HCT116 (cell line): Measurements from ENCODE around the gene TEX10. TPM values are rescaled to one million over a fixed set of nuclear protein-coding genes. Genes with fewer than 3 reads are reported as not detected.

ENCODE experiments used
- ATAC-seq: fragments of 200-7000 bp; cut with Tn5 transposase; 2 replicates; pipeline ENCODE4 v1.9.1; 2020; ENCODE audit warnings: mild to moderate bottlenecking, moderate library complexity
- BruUV-seq: library from RNA; stranded (reverse); fragments of 400-500 nt; replicated peaks from 2 replicates; lab custom pipeline; 2021; lab: Mats Ljungman, UMichigan
- CTCF ChIA-PET: fragments of 300-600 bp; sonication (Branson Sonifier 250); formaldehyde crosslinking; loops from one replicate; lab custom pipeline; 2021; ENCODE audit warnings: antibody characterized with exemption; lab: Charles Lee
- POLR2A ChIA-PET: fragments of 300-600, 350-600 bp; sonication (Branson Sonifier 250); formaldehyde crosslinking; loops from one replicate; lab custom pipeline; 2021; ENCODE audit warnings: antibody characterized with exemption; lab: Charles Lee
- RAD21 ChIA-PET, 2 experiments: fragments of 300-600 bp; sonication (Branson Sonifier 250); formaldehyde crosslinking; loops; one replicate each; lab custom pipeline; 2023; ENCODE audit warnings: low total read pairs in 2 of 2; ENCODE audit not compliant: uncharacterized antibody in 2 of 2, unreplicated experiment in 2 of 2, low non-redundant PET in 1 of 2; lab: Charles Lee
- DNase-seq: peaks from one replicate; pipeline ENCODE4 v3.0.0-alpha.2; 2010; ENCODE audit warnings: low read depth, low spot score
- H2AFZ ChIP-seq: fragments of 200-600 bp; shearing (Covaris generic), sonication (generic); 2 replicates; pipeline ENCODE4 v1.6.1; 2017; ENCODE audit warnings: low read depth, mixed run types, mixed read lengths, antibody characterized with exemption, low read length; ENCODE audit not compliant: poor library complexity, severe bottlenecking
- H3K27ac ChIP-seq: 2 replicates; pipeline ENCODE4 v1.5.1; 2012; ENCODE audit warnings: low read depth, low read length
- H3K27me3 ChIP-seq: fragments of 200-600 bp; sonication (generic); 2 replicates; pipeline ENCODE4 v1.6.1; 2016; ENCODE audit warnings: mixed run types, low read length, mixed read lengths; ENCODE audit not compliant: insufficient read depth
- H3K36me3 ChIP-seq, 2 experiments: fragments of 200-500 bp in 1 of 2; fragments of 200-600 bp in 1 of 2; sonication (Bioruptor generic) in 1 of 2; sonication (generic) in 1 of 2; 2 replicates each; pipeline versions ENCODE4 v1.5.1 to v1.6.1; 2014 to 2016; ENCODE audit warnings: low read length in 2 of 2, inconsistent platforms in 1 of 2, mixed read lengths in 1 of 2, mixed run types in 1 of 2; ENCODE audit not compliant: insufficient read depth in 2 of 2, control insufficient read depth in 1 of 2
- H3K4me1 ChIP-seq, 2 experiments: fragments of 200-600 bp in 1 of 2; sonication (generic) in 1 of 2; 2 replicates each; pipeline versions ENCODE4 v1.5.1 to v1.6.1; 2012 to 2017; ENCODE audit warnings: low read length in 2 of 2, inconsistent platforms in 1 of 2, mild to moderate bottlenecking in 1 of 2, mixed read lengths in 1 of 2, mixed run types in 1 of 2, moderate library complexity in 1 of 2; ENCODE audit not compliant: insufficient read depth in 2 of 2, control insufficient read depth in 1 of 2
- H3K4me2 ChIP-seq: fragments of 200-600 bp; sonication (generic); 2 replicates; pipeline ENCODE4 v1.6.1; 2017; ENCODE audit warnings: mixed run types, low read length, mixed read lengths
- H3K4me3 ChIP-seq, 2 experiments: fragments of 200-600 bp in 1 of 2; sonication (generic) in 1 of 2; replicated peaks in 1 of 2; 2 replicates each; pipeline ENCODE4 v1.5.1; 2011 to 2016; ENCODE audit warnings: low read length in 2 of 2, control low read depth in 1 of 2, low read depth in 1 of 2, mild to moderate bottlenecking in 1 of 2, mixed read lengths in 1 of 2, mixed run types in 1 of 2
- H3K79me2 ChIP-seq: fragments of 200-600 bp; sonication (generic); 2 replicates; pipeline ENCODE4 v1.6.1; 2017; ENCODE audit warnings: mild to moderate bottlenecking, mixed run types, low read length, moderate library complexity, mixed read lengths; ENCODE audit not compliant: insufficient read depth
- H3K9ac ChIP-seq: fragments of 200-600 bp; sonication (generic); 2 replicates; pipeline ENCODE4 v1.6.1; 2016; ENCODE audit warnings: low read length, mixed read lengths
- H3K9me2 ChIP-seq: fragments of 200-600 bp; sonication (generic), shearing (Covaris generic); 2 replicates; pipeline ENCODE4 v1.6.1; 2017; ENCODE audit warnings: mixed run types, mild to moderate bottlenecking, moderate library complexity; ENCODE audit not compliant: insufficient read depth
- H3K9me3 ChIP-seq, 2 experiments: fragments of 200-500 bp in 1 of 2; fragments of 200-600 bp in 1 of 2; sonication (Bioruptor generic) in 1 of 2; sonication (generic) in 1 of 2; 2 replicates each; pipeline ENCODE4 v1.6.1; 2014 to 2017; ENCODE audit warnings: low read length in 2 of 2, mixed read lengths in 2 of 2, inconsistent platforms in 1 of 2, low read depth in 1 of 2, mild to moderate bottlenecking in 1 of 2, mixed run types in 1 of 2, moderate library complexity in 1 of 2; ENCODE audit not compliant: control insufficient read depth in 1 of 2, insufficient read depth in 1 of 2
- H4K20me1 ChIP-seq: fragments of 200-600 bp; sonication (generic), shearing (Covaris generic); 2 replicates; pipeline ENCODE4 v1.6.1; 2017; ENCODE audit warnings: mixed run types, mild to moderate bottlenecking, moderate library complexity; ENCODE audit not compliant: insufficient read depth
- ELF1 ChIP-seq: IDR thresholded peaks from 2 replicates; pipeline ENCODE4 v1.6.1; 2012; ENCODE audit warnings: low read depth, borderline replicate concordance
- EZH2 ChIP-seq: fragments of 200-600 bp; sonication (generic); IDR thresholded peaks from 2 replicates; pipeline ENCODE4 v1.6.1; 2017; ENCODE audit warnings: antibody characterized with exemption, mixed run types
- RAD21 ChIP-seq: IDR thresholded peaks from 2 replicates; pipeline ENCODE4 v1.6.1; 2012; ENCODE audit warnings: low read depth, mild to moderate bottlenecking
- intact Hi-C: fragments of 100-400 bp; cut with micrococcal nuclease; formaldehyde crosslinking; loops from 2 replicates; pipeline ENCODE4 v1.10.0; 2022
- total RNA-seq: library from RNA; stranded (reverse); gene quantifications from one replicate; pipeline ENCODE4 v1.2.1, GENCODE V29; 2021; ENCODE audit not compliant: unreplicated experiment
- TF ChIP-seq, protein P1 (sequence below): IDR thresholded peaks from 2 replicates; pipeline ENCODE4 v1.6.1; 2012; ENCODE audit warnings: low read depth
- TF ChIP-seq, protein P2 (sequence below): IDR thresholded peaks from 2 replicates; pipeline ENCODE4 v1.6.1; 2012

The TEX10 gene
- total RNA-seq, 1 experiment from 2014 or later, result 53.0 TPM

DNA sequence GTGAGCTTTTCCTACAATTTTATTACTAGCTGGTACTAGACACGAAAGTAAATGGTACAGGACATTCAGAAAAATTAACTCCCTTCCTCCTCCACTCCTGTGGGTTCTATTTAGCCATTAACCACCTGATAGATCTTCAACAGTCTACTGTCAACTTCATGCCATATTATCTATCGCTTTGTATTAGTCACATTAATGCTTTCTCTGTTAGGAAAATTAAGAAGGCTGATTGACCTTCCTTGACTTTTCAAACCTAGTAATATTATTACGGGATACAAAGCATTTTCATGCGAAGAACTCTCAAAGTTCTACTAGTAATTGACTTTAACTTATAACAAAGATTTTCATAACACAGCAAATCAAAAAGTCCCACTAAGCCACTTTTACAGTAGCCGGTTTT is 1.2 kb downstream of the TEX10 start (continued):
- TF ChIP-seq, protein P1, sequence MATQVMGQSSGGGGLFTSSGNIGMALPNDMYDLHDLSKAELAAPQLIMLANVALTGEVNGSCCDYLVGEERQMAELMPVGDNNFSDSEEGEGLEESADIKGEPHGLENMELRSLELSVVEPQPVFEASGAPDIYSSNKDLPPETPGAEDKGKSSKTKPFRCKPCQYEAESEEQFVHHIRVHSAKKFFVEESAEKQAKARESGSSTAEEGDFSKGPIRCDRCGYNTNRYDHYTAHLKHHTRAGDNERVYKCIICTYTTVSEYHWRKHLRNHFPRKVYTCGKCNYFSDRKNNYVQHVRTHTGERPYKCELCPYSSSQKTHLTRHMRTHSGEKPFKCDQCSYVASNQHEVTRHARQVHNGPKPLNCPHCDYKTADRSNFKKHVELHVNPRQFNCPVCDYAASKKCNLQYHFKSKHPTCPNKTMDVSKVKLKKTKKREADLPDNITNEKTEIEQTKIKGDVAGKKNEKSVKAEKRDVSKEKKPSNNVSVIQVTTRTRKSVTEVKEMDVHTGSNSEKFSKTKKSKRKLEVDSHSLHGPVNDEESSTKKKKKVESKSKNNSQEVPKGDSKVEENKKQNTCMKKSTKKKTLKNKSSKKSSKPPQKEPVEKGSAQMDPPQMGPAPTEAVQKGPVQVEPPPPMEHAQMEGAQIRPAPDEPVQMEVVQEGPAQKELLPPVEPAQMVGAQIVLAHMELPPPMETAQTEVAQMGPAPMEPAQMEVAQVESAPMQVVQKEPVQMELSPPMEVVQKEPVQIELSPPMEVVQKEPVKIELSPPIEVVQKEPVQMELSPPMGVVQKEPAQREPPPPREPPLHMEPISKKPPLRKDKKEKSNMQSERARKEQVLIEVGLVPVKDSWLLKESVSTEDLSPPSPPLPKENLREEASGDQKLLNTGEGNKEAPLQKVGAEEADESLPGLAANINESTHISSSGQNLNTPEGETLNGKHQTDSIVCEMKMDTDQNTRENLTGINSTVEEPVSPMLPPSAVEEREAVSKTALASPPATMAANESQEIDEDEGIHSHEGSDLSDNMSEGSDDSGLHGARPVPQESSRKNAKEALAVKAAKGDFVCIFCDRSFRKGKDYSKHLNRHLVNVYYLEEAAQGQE, result no peak
- no peak for TF ChIP-seq RAD21
- TF ChIP-seq, protein P2, sequence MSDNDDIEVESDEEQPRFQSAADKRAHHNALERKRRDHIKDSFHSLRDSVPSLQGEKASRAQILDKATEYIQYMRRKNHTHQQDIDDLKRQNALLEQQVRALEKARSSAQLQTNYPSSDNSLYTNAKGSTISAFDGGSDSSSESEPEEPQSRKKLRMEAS, result no peak

DNA sequence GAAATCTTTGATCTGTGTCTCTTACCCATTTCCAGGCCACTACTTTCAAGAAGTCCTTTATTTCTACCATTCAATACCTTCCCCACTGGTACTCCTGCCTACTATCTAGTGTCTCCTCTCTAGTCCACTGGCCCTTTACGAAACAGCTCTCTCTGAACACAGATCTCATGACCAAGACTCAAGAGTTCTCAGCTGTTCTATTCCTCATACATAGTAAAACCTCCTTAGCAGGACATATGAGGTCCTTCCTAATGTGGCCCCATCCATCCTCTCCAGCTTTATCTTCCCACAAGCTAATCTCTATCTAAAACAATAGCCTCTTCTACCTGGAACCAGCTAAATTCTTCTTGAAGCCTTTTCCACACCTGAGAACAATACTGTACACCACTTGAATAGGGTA is 2.6 kb downstream of the TEX10 start:
- intact Hi-C loops, result no loop called here
- POLR2A ChIA-PET, result no interaction called here
- RAD21 ChIA-PET, result no interaction called here
- peaks cover 17 to 31% of the 10 kb centered on the region in 2 experiments for H3K36me3 ChIP-seq
- no peaks in the 10 kb centered on the region for H3K9me2 ChIP-seq
- DNase-seq (no peak), ATAC-seq (no peak)
- no peak overlapping the region for H3K9ac ChIP-seq
- peak overlapping the region; percentile 34; the same call in 1 of the 2 replicates for H3K4me2 ChIP-seq
- H3K27ac ChIP-seq, result no peak overlapping the region
- CTCF ChIA-PET, result no interaction called here
- no peak overlapping the region for H2AFZ ChIP-seq
- peaks cover 0 to 26% of the 10 kb centered on the region in 2 experiments; a peak in 2 of 4 replicates for H3K4me1 ChIP-seq
- BruUV-seq, result no TSS peak
- no peak overlapping the region for H3K4me3 ChIP-seq
- TF ChIP-seq ELF1, result no peak
- no peak for TF ChIP-seq EZH2
- TF ChIP-seq, protein P1, result no peak
- H3K9me3 ChIP-seq, result no peaks in the 10 kb centered on the region
- H3K79me2 ChIP-seq, result peaks cover 78% of the 10 kb centered on the region
- no peaks in the 10 kb centered on the region for H3K27me3 ChIP-seq
- H4K20me1 ChIP-seq, result peaks cover 8% of the 10 kb centered on the region; the same call in 1 of the 2 replicates
